HEK293 (cell line): ENCODE results near the gene LAMB2.

Experiments
- GLIS2 ChIP-seq: fragments of 450-650 bp; formaldehyde crosslinking; IDR thresholded peaks from 2 replicates; pipeline ENCODE4 v1.5.1; 2016; ENCODE audit warnings: missing biosample characterization, missing genetic modification characterization
- HIC1 ChIP-seq: fragments of 450-650 bp; formaldehyde crosslinking; IDR thresholded peaks from 2 replicates; pipeline ENCODE4 v1.5.1; 2016; ENCODE audit warnings: missing biosample characterization, missing genetic modification characterization
- KLF16 ChIP-seq: fragments of 450-650 bp; formaldehyde crosslinking; IDR thresholded peaks from 2 replicates; pipeline ENCODE4 v1.5.1; 2017; ENCODE audit warnings: missing biosample characterization, missing genetic modification characterization
- KLF8 ChIP-seq: fragments of 450-650 bp; formaldehyde crosslinking; IDR thresholded peaks from 2 replicates; pipeline ENCODE4 v1.5.1; 2016; ENCODE audit warnings: missing biosample characterization, missing genetic modification characterization
- PATZ1 ChIP-seq: fragments of 450-650 bp; formaldehyde crosslinking; IDR thresholded peaks from 2 replicates; pipeline ENCODE4 v1.5.1; 2016; ENCODE audit warnings: missing biosample characterization, missing genetic modification characterization
- PBX3 ChIP-seq: sonication (generic); formaldehyde crosslinking; IDR thresholded peaks from 2 replicates; pipeline ENCODE4 v1.8.1; 2022; ENCODE audit warnings: mild to moderate bottlenecking, moderate library complexity, missing genetic modification reagents
- PRDM1 ChIP-seq: fragments of 450-650 bp; formaldehyde crosslinking; IDR thresholded peaks from 2 replicates; pipeline ENCODE4; 2016; ENCODE audit warnings: missing biosample characterization, missing genetic modification characterization
- PRDM10 ChIP-seq: fragments of 450-650 bp; formaldehyde crosslinking; IDR thresholded peaks from 2 replicates; pipeline ENCODE4 v1.5.1; 2016; ENCODE audit warnings: missing biosample characterization, missing genetic modification characterization
- SALL2 ChIP-seq: fragments of 450-650 bp; formaldehyde crosslinking; IDR thresholded peaks from 2 replicates; pipeline ENCODE4 v1.5.0; 2017; ENCODE audit warnings: missing biosample characterization, mild to moderate bottlenecking, missing genetic modification characterization, borderline replicate concordance
- SCRT2 ChIP-seq: fragments of 450-650 bp; formaldehyde crosslinking; IDR thresholded peaks from 2 replicates; pipeline ENCODE4 v1.5.1; 2016; ENCODE audit warnings: missing biosample characterization, missing genetic modification characterization
- SP2 ChIP-seq: fragments of 450-650 bp; formaldehyde crosslinking; IDR thresholded peaks from 2 replicates; pipeline ENCODE4 v1.5.1; 2016; ENCODE audit warnings: missing biosample characterization, missing genetic modification characterization
- ZNF132 ChIP-seq: fragments of 450-650 bp; formaldehyde crosslinking; IDR thresholded peaks from 2 replicates; pipeline ENCODE4 v1.5.1; 2017; ENCODE audit warnings: missing biosample characterization, missing genetic modification characterization, borderline replicate concordance
- ZNF155 ChIP-seq: fragments of 450-650 bp; formaldehyde crosslinking; IDR thresholded peaks from 2 replicates; pipeline ENCODE4 v1.5.1; 2016; ENCODE audit warnings: missing biosample characterization, missing genetic modification characterization
- ZNF19 ChIP-seq: fragments of 450-650 bp; formaldehyde crosslinking; IDR thresholded peaks from 2 replicates; pipeline ENCODE4; 2016; ENCODE audit warnings: missing biosample characterization, missing genetic modification characterization, low read depth
- ZNF239 ChIP-seq: fragments of 450-650 bp; formaldehyde crosslinking; IDR thresholded peaks from 2 replicates; pipeline ENCODE4 v1.5.1; 2016; ENCODE audit warnings: missing biosample characterization, missing genetic modification characterization
- ZNF248 ChIP-seq: fragments of 450-650 bp; formaldehyde crosslinking; IDR thresholded peaks from 2 replicates; pipeline ENCODE4 v1.5.1; 2017; ENCODE audit warnings: missing biosample characterization, missing genetic modification characterization
- ZNF280C ChIP-seq: fragments of 450-650 bp; formaldehyde crosslinking; IDR thresholded peaks from 2 replicates; pipeline ENCODE4 v1.5.1; 2016; ENCODE audit warnings: missing biosample characterization, missing genetic modification characterization
- ZNF423 ChIP-seq: fragments of 450-650 bp; formaldehyde crosslinking; IDR thresholded peaks from 2 replicates; pipeline ENCODE4 v1.5.1; 2016; ENCODE audit warnings: missing biosample characterization, missing genetic modification characterization
- ZNF48 ChIP-seq: fragments of 450-650 bp; formaldehyde crosslinking; IDR thresholded peaks from 2 replicates; pipeline ENCODE4 v1.5.1; 2016; ENCODE audit warnings: missing biosample characterization, missing genetic modification characterization
- ZNF521 ChIP-seq: fragments of 450-650 bp; formaldehyde crosslinking; IDR thresholded peaks from 2 replicates; pipeline ENCODE4 v1.5.1; 2017; ENCODE audit warnings: missing biosample characterization, mild to moderate bottlenecking, missing genetic modification characterization
- ZNF580 ChIP-seq: fragments of 450-650 bp; formaldehyde crosslinking; IDR thresholded peaks from 2 replicates; pipeline ENCODE4 v1.5.1; 2016; ENCODE audit warnings: missing biosample characterization, missing genetic modification characterization
- ZNF660 ChIP-seq: fragments of 450-650 bp; IDR thresholded peaks from 2 replicates; pipeline ENCODE4 v1.5.1; 2018; ENCODE audit warnings: missing biosample characterization, mild to moderate bottlenecking, missing genetic modification characterization
- ZNF701 ChIP-seq: fragments of 450-650 bp; formaldehyde crosslinking; IDR thresholded peaks from 2 replicates; pipeline ENCODE4 v1.5.1; 2016; ENCODE audit warnings: missing biosample characterization, missing genetic modification characterization
- ZNF776 ChIP-seq: fragments of 450-650 bp; formaldehyde crosslinking; IDR thresholded peaks from 2 replicates; pipeline ENCODE4 v1.5.0; 2017; ENCODE audit warnings: missing biosample characterization, missing genetic modification characterization, borderline replicate concordance
- ZNF777 ChIP-seq: fragments of 450-650 bp; formaldehyde crosslinking; IDR thresholded peaks from 2 replicates; pipeline ENCODE4 v1.5.1; 2017; ENCODE audit warnings: missing biosample characterization, missing genetic modification characterization, borderline replicate concordance
- ZXDB ChIP-seq: fragments of 450-650 bp; formaldehyde crosslinking; IDR thresholded peaks from 2 replicates; pipeline ENCODE4 v1.5.1; 2016; ENCODE audit warnings: missing biosample characterization, missing genetic modification characterization

Gene LAMB2

GRCh38 chr3:49132437-49133225 is at the start of gene LAMB2 (continued):
- no peak for TF ChIP-seq GLIS2
- no peak for TF ChIP-seq SALL2 (tag by site-specific recombination)
- peak; percentile 74 for TF ChIP-seq KLF8 (tag by site-specific recombination)
- TF ChIP-seq ZNF19 (tag by site-specific recombination): no peak
- no peak for TF ChIP-seq PRDM1 (tag by site-specific recombination)
- no peak for TF ChIP-seq ZNF280C (tag by site-specific recombination)
- no peak for TF ChIP-seq KLF16
- no peak for TF ChIP-seq ZNF423 (tag by site-specific recombination)
- peak; percentile 77 for TF ChIP-seq PRDM10
- TF ChIP-seq ZXDB (tag by site-specific recombination): no peak; the same call in 1 of the 2 replicates
- peak; percentile 58; the same call in 1 of the 2 replicates for TF ChIP-seq ZNF580 (tag by site-specific recombination)
- TF ChIP-seq ZNF132 (tag by site-specific recombination): no peak
- no peak for TF ChIP-seq ZNF155 (tag by site-specific recombination)
- no peak for TF ChIP-seq ZNF48 (tag by site-specific recombination)
- TF ChIP-seq ZNF777 (tag by site-specific recombination): no peak
- TF ChIP-seq HIC1: 0 out of 2 replicates have a peak, but pooled peaks have one; percentile 28
- TF ChIP-seq SCRT2 (tag by site-specific recombination): 0 out of 2 replicates have a peak, but pooled peaks have one; percentile 16
- TF ChIP-seq ZNF521 (tag by site-specific recombination): no peak
- TF ChIP-seq ZNF701 (tag by site-specific recombination): no peak
- TF ChIP-seq ZNF248 (tag by site-specific recombination): no peak
- TF ChIP-seq PATZ1 (tag by site-specific recombination): peak; percentile 51
- TF ChIP-seq ZNF239 (tag by site-specific recombination): no peak
- no peak for TF ChIP-seq PBX3 (CRISPR knock-in tag)
- TF ChIP-seq ZNF776 (tag by site-specific recombination): no peak
- no peak; the same call in 1 of the 2 replicates for TF ChIP-seq SP2 (tag by site-specific recombination)
- no peak for TF ChIP-seq ZNF660 (tag by site-specific recombination)
